ENCODE results near the gene RAB40AL.

DNA sequence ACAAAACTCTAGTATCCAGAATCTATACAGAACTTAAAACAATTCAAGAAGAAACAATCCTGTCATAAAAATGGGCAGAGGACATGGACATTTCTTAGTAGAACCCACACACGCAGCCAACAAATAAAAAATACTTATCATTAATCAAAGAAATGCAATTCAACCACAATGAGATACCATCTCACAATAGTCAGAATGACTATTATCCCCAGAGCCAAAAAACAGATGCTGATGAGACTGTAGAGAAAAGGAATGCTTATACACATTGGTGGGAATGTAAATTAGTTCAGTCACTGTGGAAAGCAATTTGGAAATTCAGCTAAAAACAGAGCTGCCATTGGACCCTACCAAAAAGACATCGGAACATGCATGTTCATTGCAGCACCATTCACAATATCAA lies 37.9 kb downstream of the RAB40AL start:
- TF ChIP-seq, protein P1, sequence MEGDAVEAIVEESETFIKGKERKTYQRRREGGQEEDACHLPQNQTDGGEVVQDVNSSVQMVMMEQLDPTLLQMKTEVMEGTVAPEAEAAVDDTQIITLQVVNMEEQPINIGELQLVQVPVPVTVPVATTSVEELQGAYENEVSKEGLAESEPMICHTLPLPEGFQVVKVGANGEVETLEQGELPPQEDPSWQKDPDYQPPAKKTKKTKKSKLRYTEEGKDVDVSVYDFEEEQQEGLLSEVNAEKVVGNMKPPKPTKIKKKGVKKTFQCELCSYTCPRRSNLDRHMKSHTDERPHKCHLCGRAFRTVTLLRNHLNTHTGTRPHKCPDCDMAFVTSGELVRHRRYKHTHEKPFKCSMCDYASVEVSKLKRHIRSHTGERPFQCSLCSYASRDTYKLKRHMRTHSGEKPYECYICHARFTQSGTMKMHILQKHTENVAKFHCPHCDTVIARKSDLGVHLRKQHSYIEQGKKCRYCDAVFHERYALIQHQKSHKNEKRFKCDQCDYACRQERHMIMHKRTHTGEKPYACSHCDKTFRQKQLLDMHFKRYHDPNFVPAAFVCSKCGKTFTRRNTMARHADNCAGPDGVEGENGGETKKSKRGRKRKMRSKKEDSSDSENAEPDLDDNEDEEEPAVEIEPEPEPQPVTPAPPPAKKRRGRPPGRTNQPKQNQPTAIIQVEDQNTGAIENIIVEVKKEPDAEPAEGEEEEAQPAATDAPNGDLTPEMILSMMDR (IDR thresholded peaks at IDR 0.05): no peak
- TF ChIP-seq POLR2AphosphoS5 (IDR thresholded peaks at IDR 0.05): no peak
